ES-I3 (cell line): ENCODE measurements around the gene KCNQ4.

Experiments used
- H3K36me3 ChIP-seq: 2 replicates; pipeline ENCODE4 v1.6.1; 2013; ENCODE audit warnings: mild to moderate bottlenecking, low read length, control low read depth, moderate library complexity; ENCODE audit not compliant: insufficient read depth
- H3K4me1 ChIP-seq: 2 replicates; pipeline ENCODE4 v1.6.1; 2013; ENCODE audit warnings: mild to moderate bottlenecking, control low read depth, low read length; ENCODE audit not compliant: insufficient read depth
- H3K9ac ChIP-seq: 2 replicates; pipeline ENCODE4 v1.6.1; 2013; ENCODE audit warnings: low read depth, mild to moderate bottlenecking, low read length, moderate library complexity
- H3K9me3 ChIP-seq: 2 replicates; pipeline ENCODE4 v1.6.1; 2013; ENCODE audit warnings: mild to moderate bottlenecking, low read length, moderate library complexity; ENCODE audit not compliant: control insufficient read depth, insufficient read depth

Gene KCNQ4

GRCh38 chr1:40789661-40790430 is 6.3 kb downstream of the KCNQ4 start:
- Histone ChIP-seq H3K9me3 (no peaks in the 10 kb centered on the region), H3K9ac (no peak overlapping the region), H3K4me1 (peaks cover 19% of the 10 kb centered on the region; the same call in 1 of the 2 replicates), H3K36me3 (no peaks in the 10 kb centered on the region)

- H3K36me3 ChIP-seq = no peaks in the 10 kb centered on the region
- H3K9ac ChIP-seq = no peak overlapping the region; the same call in 1 of the 2 replicates
- H3K4me1 ChIP-seq = peaks cover 26% of the 10 kb centered on the region
- no peaks in the 10 kb centered on the region for H3K9me3 ChIP-seq
Measured at GRCh38 chr1:40792036-40792435, 8.4 kb downstream of the KCNQ4 start.

DNA sequence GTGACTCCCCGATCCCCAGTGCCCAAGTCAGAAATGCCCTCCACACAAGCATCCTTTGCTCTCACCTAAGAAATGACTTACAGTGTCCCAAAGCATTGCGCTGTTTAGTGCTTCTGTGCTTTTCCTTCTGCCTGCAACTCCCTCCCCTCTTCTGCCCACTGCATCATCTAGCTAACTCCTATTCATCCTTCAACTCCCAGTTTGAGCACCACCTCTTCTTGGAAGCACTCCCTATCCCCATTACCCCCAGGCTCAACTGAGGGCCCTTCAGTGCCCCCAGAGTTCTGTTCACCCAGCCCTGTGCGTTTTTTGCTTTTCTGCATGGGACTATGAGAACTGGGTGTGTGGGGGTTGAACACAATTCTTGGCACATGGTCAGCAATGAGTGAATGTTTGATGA is 10.0 kb downstream of the KCNQ4 start:
- Histone ChIP-seq H3K36me3 (no peaks in the 10 kb centered on the region), H3K4me1 (peaks cover 18% of the 10 kb centered on the region), H3K9ac (no peak overlapping the region), H3K9me3 (no peaks in the 10 kb centered on the region)

DNA sequence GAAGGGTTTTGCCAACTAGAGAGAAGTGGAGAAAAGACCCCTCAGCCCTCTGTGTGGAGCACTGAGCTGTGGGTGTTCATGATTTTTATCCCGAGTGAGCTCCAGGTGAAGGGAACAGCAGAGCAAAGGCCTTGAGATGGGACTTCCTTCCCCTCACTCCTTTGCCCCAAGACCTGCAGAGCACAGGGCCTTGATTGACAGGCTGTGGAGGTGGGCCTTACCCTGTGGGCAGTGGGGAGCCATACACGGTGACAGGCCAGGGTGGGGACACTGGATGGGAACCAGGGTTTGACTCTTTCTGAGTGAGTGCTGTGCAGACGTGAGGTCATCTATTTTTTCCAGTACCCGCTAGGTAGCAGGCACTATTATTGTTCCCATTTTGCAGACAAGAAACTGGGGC is 10.5 kb downstream of the KCNQ4 start:
- Histone ChIP-seq H3K9ac (no peak overlapping the region), H3K36me3 (no peaks in the 10 kb centered on the region), H3K9me3 (no peaks in the 10 kb centered on the region), H3K4me1 (peaks cover 18% of the 10 kb centered on the region)

DNA sequence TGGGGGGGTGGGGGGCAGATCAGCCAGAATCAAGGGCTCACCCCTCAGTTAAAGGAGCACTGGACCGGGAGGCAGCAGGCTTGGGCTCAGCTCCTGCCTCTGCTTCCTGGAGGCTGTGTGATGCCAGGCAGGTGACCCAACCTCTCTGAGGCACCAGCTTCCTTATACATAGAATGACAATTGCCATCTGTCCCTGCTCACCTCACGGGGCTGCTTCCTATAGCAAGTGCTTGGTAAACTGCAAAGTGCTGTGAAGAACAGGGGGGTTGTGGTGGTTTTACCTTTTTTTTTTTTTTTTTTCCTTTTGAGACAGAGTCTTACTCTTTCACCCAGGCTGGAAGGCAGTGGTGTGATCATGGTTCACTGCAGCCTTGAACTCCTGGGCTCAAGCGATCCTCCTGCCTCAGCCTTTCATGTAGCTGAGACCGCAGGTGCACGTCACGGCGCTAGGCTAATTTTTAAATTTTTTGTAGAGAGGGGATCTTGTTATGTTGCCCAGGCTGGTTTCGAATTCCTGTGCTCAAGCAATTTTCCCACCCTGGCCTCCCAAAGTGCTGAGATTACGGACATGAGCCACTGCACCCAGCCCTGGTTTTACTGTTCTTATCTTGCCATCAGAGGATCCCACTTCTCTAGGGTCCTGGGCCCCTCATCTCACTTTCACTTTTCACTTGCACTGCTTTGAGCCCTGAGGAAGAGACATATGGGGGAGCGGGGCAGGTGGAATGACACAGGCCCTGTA is 11.6 kb downstream of the KCNQ4 start:
- H3K36me3 ChIP-seq = no peaks in the 10 kb centered on the region
- H3K9ac ChIP-seq = no peak overlapping the region
- H3K9me3 ChIP-seq = no peaks in the 10 kb centered on the region
- peaks cover 12% of the 10 kb centered on the region for H3K4me1 ChIP-seq

- Histone ChIP-seq H3K9me3 (no peaks in the 10 kb centered on the region), H3K36me3 (no peaks in the 10 kb centered on the region), H3K4me1 (peaks cover 16% of the 10 kb centered on the region), H3K9ac (no peak overlapping the region)
Measured at GRCh38 chr1:40795811-40796586, 12.4 kb downstream of the KCNQ4 start.

- no peaks in the 10 kb centered on the region for H3K9me3 ChIP-seq
- H3K9ac ChIP-seq = no peak overlapping the region
- no peaks in the 10 kb centered on the region for H3K36me3 ChIP-seq
- H3K4me1 ChIP-seq = peaks cover 18% of the 10 kb centered on the region
Measured at GRCh38 chr1:40796939-40797667, 13.5 kb downstream of the KCNQ4 start.

- peaks cover 16% of the 10 kb centered on the region for H3K4me1 ChIP-seq
Measured at GRCh38 chr1:40797668-40798010, 14.1 kb downstream of the KCNQ4 start.

GRCh38 chr1:40798366-40799281 is 15.0 kb downstream of the KCNQ4 start:
- Histone ChIP-seq H3K4me1 (peaks cover 25% of the 10 kb centered on the region), H3K9ac (no peak overlapping the region), H3K9me3 (no peaks in the 10 kb centered on the region), H3K36me3 (no peaks in the 10 kb centered on the region)

More at GRCh38 chr1:40797668-40798010, 14.1 kb downstream of the KCNQ4 start:
- no peaks in the 10 kb centered on the region for H3K36me3 ChIP-seq
- H3K9me3 ChIP-seq = no peaks in the 10 kb centered on the region
- H3K9ac ChIP-seq = no peak overlapping the region

GRCh38 chr1:40799351-40799867 is 15.8 kb downstream of the KCNQ4 start:
- no peaks in the 10 kb centered on the region for H3K9me3 ChIP-seq
- H3K9ac ChIP-seq = no peak overlapping the region
- H3K4me1 ChIP-seq = peaks cover 27% of the 10 kb centered on the region
- H3K36me3 ChIP-seq = no peaks in the 10 kb centered on the region

DNA sequence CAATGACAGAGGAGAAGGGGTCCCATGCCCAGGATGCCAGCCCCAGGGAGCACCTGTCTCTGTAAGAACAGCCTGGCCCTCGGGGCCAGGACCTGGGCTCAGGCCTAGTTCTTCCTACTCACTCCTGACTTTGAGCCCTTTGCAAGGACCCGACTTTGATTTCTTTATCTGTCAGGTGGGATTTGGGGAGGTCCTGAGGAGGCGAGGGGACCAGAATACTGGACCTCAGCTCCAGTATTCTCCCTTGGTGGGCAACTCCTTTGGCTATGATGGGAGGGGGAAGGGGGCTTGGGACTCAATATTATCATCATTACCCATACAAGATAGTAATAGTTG is 18.1 kb downstream of the KCNQ4 start:
- H3K9ac ChIP-seq = no peak overlapping the region
- H3K4me1 ChIP-seq = peaks cover 29% of the 10 kb centered on the region
- H3K36me3 ChIP-seq = no peaks in the 10 kb centered on the region
- no peaks in the 10 kb centered on the region for H3K9me3 ChIP-seq

DNA sequence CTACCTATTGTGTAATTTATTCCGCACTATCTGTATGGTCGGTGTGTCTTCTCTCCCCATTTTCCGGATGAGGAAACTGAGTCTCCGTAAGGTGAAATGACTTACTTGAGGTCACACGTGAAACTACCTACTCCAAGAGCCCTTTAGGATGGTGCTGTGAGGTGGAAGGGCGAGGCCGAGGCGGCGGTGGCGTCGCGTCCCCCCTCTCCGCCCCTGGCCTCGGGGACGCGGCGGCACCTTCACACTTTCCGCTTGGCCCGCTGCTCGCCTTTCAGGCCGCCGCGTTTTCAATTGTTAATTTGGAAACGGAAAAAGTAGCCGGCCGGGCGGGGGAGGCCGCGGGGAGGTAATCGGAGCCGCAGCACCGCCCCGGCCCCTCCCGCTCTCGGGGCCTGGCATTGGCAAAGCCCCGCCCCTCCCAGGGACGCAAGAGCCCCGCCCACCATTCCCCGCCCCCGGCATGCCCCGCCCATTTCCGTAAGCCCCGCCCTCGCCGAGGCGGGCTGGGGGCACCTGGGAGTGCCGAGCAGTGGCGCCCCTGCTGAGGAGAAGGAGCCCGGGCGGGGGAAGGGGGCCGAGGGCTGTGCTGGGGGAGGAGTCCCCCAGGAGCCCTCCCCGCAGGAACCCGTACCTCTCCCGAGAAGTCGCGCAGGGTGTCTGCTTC is 18.6 kb downstream of the KCNQ4 start:
- Histone ChIP-seq H3K9me3 (no peaks in the 10 kb centered on the region), H3K4me1 (peaks cover 34% of the 10 kb centered on the region), H3K36me3 (no peaks in the 10 kb centered on the region), H3K9ac (peak overlapping the region; percentile 39; the same call in 1 of the 2 replicates)

DNA sequence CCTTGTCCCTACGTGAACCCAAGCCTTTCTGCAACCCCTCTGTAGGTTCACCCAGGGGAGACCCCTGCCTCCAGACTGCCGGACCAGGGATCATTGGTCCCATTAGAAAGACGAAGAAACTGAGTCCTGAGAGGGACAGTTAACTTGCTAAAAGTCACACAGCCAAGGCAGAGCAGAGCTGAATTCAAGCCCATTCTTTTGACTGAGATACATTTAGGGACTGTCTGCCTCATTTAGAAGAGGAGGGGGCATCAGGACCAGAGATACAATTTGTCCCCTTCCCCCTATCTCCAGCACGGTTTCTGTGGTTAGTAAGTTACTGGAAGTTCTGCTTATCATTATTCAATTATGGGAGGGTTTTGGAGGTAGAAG is 19.1 kb downstream of the KCNQ4 start:
- Histone ChIP-seq H3K9ac (peak overlapping the region; percentile 39; the same call in 1 of the 2 replicates), H3K9me3 (no peaks in the 10 kb centered on the region), H3K4me1 (peaks cover 39% of the 10 kb centered on the region)

More for the DNA sequence above, 19.1 kb downstream of the KCNQ4 start:
- H3K36me3 ChIP-seq = no peaks in the 10 kb centered on the region
